ENCODE data around the gene RASSF5. TPM values are rescaled to one million over a fixed set of nuclear protein-coding genes. Genes with fewer than 3 reads are reported as not detected.
A peak's percentile ranks its signal among the peaks of the same experiment; 100 is the strongest.

The RASSF5 gene
- total and polyA plus RNA-seq, 9 of the 15 experiments (the other 6 are each of a cell fraction or from before 2014, with no cell fraction given) = 6.1 to 41.0 (median 25.2) TPM

DNA sequence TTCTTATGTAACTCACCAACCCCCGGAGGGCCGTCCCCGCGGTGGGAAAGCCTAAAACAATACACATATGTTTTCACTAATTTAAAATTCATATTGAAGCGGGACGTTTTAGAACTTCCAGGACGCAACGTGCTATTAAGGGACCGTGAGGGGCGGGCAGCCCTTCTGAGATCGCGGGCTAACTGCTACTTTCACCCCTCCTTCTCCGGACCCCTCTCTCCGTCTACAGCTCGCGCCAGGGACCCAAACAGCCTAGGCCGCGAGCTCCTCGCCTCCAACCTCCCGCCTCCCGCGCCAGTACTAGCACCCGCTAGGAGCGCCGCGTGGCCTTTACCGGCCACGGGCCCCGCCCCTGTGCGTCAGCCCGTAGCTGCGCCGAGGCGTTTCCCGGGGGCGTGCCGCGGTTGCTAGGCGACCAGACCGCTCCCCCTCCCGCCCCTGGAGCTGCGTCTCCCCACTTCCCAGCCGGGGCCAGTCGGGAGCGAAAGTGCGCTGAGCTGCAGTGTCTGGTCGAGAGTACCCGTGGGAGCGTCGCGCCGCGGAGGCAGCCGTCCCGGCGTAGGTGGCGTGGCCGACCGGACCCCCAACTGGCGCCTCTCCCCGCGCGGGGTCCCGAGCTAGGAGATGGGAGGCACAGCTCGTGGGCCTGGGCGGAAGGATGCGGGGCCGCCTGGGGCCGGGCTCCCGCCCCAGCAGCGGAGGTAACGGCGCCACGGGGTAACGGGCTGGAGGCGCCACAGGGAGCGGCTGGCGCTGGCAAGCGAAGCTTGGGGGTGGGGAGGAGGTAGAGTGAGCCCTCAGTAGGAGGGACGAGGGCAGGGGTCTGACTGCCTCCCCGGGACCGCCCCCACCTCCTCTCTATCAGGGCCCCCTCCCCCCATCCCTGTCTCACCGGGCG, 128.0 kb downstream of the RASSF5 start, which contains the start of gene DYRK3 (continued):
- TF ChIP-seq, protein P1, sequence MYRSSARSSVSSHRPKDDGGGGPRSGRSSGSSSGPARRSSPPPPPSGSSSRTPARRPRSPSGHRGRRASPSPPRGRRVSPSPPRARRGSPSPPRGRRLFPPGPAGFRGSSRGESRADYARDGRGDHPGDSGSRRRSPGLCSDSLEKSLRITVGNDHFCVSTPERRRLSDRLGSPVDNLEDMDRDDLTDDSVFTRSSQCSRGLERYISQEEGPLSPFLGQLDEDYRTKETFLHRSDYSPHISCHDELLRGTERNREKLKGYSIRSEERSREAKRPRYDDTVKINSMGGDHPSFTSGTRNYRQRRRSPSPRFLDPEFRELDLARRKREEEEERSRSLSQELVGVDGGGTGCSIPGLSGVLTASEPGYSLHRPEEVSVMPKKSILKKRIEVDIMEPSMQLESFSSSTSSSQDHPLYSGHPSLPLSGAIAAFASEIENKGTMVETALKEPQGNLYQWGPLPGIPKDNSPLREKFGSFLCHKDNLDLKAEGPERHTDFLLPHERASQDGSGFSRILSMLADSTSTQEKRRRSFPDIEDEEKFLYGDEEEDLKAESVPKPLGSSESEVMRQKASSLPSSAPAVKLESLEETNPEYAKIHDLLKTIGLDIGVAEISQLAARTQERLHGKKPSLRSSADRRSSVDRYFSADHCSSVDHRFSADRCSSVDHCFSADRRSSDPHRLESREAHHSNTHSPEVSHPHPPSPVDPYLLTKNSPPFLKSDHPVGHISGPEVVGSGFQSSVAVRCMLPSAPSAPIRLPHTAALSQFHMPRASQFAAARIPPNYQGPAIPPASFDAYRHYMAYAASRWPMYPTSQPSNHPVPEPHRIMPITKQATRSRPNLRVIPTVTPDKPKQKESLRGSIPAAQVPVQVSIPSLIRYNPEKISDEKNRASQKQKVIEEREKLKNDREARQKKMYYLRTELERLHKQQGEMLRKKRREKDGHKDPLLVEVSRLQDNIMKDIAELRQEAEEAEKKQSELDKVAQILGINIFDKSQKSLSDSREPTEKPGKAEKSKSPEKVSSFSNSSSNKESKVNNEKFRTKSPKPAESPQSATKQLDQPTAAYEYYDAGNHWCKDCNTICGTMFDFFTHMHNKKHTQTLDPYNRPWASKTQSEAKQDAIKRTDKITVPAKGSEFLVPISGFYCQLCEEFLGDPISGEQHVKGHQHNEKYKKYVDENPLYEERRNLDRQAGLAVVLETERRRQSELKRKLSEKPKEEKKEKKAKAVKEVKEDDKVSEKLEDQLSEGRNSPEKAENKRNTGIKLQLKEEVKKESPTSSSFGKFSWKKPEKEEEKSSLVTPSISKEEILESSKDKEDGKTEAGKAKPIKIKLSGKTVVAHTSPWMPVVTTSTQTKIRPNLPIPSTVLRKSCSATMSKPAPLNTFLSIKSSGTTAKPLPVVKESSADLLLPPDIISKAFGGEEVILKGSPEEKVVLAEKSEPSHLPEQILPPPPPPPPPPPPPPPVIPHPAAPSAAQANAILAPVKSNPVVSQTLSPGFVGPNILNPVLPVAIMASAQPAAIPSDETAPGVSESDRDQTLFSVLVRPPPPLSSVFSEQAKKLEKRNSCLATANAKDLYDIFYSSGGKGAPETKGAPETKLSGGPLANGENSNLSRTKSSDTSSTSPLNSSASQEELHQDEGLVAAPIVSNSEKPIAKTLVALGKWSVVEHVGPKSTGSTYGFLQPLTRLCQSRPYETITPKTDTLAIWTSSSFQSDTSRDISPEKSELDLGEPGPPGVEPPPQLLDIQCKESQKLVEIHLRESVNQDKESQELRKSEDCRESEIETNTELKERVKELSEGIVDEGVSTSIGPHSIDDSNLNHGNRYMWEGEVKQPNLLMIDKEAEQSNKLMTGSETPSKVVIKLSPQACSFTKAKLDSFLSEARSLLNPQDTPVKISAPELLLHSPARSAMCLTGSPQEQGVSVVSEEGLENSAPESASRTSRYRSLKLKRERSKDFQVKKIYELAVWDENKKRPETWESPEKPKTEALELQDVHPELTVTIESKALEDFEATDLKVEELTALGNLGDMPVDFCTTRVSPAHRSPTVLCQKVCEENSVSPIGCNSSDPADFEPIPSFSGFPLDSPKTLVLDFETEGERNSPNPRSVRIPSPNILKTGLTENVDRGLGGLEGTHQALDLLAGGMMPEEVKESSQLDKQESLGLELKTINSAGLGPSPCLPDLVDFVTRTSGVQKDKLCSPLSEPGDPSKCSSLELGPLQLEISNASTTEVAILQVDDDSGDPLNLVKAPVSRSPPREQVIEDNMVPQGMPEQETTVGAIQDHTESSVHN (IDR thresholded peaks at IDR 0.05; ENCODE audit: borderline replicate concordance in 1 of 2, low read depth in 1 of 2) = no peak
- TF ChIP-seq ZKSCAN3 (CRISPR knock-in tag; IDR thresholded peaks at IDR 0.05) (no peak), MTA3 (IDR thresholded peaks at IDR 0.05; ENCODE audit: borderline replicate concordance) (peak; percentile 93), ZNF785 (CRISPR knock-in tag; IDR thresholded peaks at IDR 0.05) (no peak), MCM2 (IDR thresholded peaks at IDR 0.05; ENCODE audit: low read depth) (no peak), HMG20A (CRISPR knock-in tag; conservative IDR thresholded peaks at IDR 0.05) (no peak), BMI1 (IDR thresholded peaks at IDR 0.05; ENCODE audit: low read length) (peak; percentile 87), COPS2 (conservative IDR thresholded peaks at IDR 0.05) (no peak), ZHX1 (conservative IDR thresholded peaks at IDR 0.05; ENCODE audit: low read length) (no peak), NBN (IDR thresholded peaks at IDR 0.05; ENCODE audit: low read depth) (0 out of 2 replicates have a peak, but pooled peaks have one; percentile 51), ZNF780A (CRISPR knock-in tag; IDR thresholded peaks at IDR 0.05) (no peak), ZSCAN29 (IDR thresholded peaks at IDR 0.05) (no peak), MYNN (IDR thresholded peaks at IDR 0.05) (no peak), MYNN (CRISPR knock-in tag; IDR thresholded peaks at IDR 0.05) (no peak)
- TF ChIP-seq, protein P2, sequence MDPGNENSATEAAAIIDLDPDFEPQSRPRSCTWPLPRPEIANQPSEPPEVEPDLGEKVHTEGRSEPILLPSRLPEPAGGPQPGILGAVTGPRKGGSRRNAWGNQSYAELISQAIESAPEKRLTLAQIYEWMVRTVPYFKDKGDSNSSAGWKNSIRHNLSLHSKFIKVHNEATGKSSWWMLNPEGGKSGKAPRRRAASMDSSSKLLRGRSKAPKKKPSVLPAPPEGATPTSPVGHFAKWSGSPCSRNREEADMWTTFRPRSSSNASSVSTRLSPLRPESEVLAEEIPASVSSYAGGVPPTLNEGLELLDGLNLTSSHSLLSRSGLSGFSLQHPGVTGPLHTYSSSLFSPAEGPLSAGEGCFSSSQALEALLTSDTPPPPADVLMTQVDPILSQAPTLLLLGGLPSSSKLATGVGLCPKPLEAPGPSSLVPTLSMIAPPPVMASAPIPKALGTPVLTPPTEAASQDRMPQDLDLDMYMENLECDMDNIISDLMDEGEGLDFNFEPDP (CRISPR knock-in tag; IDR thresholded peaks at IDR 0.05) = no peak

All from K562 (cell line).